A549 treated with RU486 at 1 μM for 4 hours (cell line): Measurements from ENCODE around the gene NOL6. TPM values are rescaled to one million over a fixed set of nuclear protein-coding genes. Genes with fewer than 3 reads are reported as not detected.

Experiments
- total RNA-seq: library from RNA; stranded (reverse); fragments of 200-300 nt; extraction: Qiagen RNA extraction; gene quantifications from 5 replicates; pipeline ENCODE4 v1.2.3, GENCODE V29; 2022; ENCODE audit warnings: low read depth

NOL6 gene, protein sequence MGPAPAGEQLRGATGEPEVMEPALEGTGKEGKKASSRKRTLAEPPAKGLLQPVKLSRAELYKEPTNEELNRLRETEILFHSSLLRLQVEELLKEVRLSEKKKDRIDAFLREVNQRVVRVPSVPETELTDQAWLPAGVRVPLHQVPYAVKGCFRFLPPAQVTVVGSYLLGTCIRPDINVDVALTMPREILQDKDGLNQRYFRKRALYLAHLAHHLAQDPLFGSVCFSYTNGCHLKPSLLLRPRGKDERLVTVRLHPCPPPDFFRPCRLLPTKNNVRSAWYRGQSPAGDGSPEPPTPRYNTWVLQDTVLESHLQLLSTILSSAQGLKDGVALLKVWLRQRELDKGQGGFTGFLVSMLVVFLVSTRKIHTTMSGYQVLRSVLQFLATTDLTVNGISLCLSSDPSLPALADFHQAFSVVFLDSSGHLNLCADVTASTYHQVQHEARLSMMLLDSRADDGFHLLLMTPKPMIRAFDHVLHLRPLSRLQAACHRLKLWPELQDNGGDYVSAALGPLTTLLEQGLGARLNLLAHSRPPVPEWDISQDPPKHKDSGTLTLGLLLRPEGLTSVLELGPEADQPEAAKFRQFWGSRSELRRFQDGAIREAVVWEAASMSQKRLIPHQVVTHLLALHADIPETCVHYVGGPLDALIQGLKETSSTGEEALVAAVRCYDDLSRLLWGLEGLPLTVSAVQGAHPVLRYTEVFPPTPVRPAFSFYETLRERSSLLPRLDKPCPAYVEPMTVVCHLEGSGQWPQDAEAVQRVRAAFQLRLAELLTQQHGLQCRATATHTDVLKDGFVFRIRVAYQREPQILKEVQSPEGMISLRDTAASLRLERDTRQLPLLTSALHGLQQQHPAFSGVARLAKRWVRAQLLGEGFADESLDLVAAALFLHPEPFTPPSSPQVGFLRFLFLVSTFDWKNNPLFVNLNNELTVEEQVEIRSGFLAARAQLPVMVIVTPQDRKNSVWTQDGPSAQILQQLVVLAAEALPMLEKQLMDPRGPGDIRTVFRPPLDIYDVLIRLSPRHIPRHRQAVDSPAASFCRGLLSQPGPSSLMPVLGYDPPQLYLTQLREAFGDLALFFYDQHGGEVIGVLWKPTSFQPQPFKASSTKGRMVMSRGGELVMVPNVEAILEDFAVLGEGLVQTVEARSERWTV
- 57.9 to 75.2 TPM (median 67.9 TPM) in 5 replicates for total RNA-seq

DNA sequence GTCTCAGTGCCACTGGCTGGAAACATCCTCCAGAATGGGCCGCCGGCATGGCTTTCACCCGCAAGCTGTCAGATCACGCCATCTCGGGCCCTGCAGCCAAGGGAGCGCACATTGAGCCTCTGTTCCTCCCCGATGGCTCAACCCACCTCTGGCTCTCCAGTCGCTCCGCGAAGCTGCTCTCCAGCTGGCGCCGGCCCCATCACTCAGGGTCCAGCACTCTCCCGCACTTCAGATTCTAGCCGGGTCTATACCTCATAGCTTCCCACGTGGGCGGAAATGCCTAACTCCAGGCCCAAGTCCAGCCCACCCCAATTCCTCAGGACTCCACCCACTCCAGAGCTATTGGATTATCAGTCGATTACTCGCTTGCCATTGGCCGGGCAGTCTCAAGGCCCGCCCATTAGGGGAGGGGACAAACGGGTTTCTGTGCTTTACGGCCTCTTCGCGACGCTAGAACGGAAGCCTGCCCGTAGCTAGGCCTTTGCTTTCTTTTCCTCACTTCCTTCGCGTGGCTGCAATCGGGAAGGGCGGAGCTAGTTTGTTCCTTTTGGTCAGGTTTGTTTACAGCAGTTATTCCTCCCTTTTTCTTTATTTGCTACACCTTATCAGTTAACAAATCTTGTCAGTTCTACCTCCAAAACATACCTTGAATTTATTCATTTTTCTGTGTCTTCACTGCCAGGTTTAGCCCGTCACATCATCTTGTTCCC is at the start of gene NOL6:
Gene NOL6, minus strand, starts transcription at position 282 of the 710 bp plus-strand sequence. Its CDS starts 82 bp downstream, at position 200.

DNA sequence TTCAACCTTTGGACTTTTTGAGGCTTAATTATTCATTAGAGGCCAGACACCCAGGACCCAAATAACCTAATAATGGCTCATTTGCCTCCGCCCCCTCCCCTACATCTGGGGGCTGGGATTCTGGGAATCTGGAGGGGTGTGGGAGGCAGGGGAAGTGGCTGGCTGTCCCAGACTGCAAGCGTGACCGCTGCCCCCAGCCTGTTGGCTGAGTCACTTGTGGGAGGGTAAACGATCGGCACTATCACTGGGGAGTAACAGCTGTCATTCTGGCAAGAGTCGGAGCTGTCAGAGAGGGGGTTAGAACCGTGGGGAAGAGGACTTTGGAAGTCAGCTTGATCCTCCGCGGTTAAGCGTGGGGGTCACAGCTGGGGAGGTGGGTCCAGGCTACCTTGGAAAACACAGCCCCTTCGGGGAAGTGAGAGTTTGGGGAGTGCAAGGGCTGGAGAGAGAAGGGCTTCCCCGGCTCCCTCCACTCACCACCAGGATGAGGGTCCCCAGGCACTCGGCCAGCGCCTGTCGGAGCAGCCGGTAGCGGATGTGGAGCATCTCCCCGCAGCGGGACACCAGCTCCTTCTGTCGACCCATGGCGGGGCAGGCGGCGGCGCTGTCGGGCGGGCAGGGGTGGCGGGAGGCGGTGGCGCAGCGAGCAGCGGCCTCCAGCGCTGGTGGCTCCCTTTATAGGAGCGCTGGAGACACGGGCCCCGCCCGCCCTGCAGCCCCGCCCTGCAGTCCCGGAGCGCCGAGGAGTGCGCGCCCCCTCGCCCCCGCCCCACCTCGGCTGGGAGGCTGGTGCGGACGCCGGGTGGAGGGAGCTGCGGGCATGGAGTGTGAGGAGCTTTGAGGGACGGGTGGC is 26.6 kb downstream of the NOL6 start, which contains the start of gene AQP3:
Gene AQP3, minus strand, starts transcription at position 648 of the 853 bp plus-strand sequence. Its CDS starts 63 bp downstream, at position 585.

Other genes with a start within 250 kb of the NOL6 start
- gene SPINK4, start 233.8 kb downstream of the NOL6 start, total RNA-seq: not detected in 5 replicates
- 141 to 166 TPM (median 156 TPM) in 5 replicates for gene BAG1, start 209.2 kb downstream of the NOL6 start, total RNA-seq
- gene CHMP5, start 208.9 kb downstream of the NOL6 start, total RNA-seq: 68.2 to 91.4 TPM (median 79.5 TPM) in 5 replicates
- 27.4 to 30.4 TPM (median 30.3 TPM) in 5 replicates for gene NFX1, start 183.4 kb downstream of the NOL6 start, total RNA-seq
- 0.35 to 0.74 TPM (median 0.53 TPM) in 5 replicates for gene AQP7, start 71.4 kb downstream of the NOL6 start, total RNA-seq
- 15.9 to 27.5 TPM (median 22.9 TPM) in 5 replicates for gene AQP3, start 26.3 kb downstream of the NOL6 start, total RNA-seq
- gene ANKRD18B, start 50.3 kb upstream of the NOL6 start, total RNA-seq: 3.2 to 10.0 TPM (median 9.0 TPM) in 5 replicates